ENCODE results near the gene ISX. TPM values are rescaled to one million over a fixed set of nuclear protein-coding genes. Genes with fewer than 3 reads are reported as not detected.

ISX gene
- total and polyA plus RNA-seq, 9 of the 15 experiments (the other 6 are each of a cell fraction or from before 2014, with no cell fraction given): 0.03 to 0.36 (median 0.07) TPM

GRCh38 chr22:35016909-35017308 is 49.0 kb upstream of the ISX start (continued):
- TF ChIP-seq, protein P1, sequence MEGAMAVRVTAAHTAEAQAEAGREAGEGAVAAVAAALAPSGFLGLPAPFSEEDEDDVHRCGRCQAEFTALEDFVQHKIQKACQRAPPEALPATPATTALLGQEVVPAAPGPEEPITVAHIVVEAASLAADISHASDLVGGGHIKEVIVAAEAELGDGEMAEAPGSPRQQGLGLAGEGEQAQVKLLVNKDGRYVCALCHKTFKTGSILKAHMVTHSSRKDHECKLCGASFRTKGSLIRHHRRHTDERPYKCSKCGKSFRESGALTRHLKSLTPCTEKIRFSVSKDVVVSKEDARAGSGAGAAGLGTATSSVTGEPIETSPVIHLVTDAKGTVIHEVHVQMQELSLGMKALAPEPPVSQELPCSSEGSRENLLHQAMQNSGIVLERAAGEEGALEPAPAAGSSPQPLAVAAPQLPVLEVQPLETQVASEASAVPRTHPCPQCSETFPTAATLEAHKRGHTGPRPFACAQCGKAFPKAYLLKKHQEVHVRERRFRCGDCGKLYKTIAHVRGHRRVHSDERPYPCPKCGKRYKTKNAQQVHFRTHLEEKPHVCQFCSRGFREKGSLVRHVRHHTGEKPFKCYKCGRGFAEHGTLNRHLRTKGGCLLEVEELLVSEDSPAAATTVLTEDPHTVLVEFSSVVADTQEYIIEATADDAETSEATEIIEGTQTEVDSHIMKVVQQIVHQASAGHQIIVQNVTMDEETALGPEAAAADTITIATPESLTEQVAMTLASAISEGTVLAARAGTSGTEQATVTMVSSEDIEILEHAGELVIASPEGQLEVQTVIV (CRISPR knock-in tag; IDR thresholded peaks at IDR 0.05; ENCODE audit: borderline replicate concordance): no peak
- TF ChIP-seq CBFA2T2 (conservative IDR thresholded peaks at IDR 0.05) (no peak), MXI1 (IDR thresholded peaks at IDR 0.05; ENCODE audit: low read depth, low read length) (no peak)

DNA sequence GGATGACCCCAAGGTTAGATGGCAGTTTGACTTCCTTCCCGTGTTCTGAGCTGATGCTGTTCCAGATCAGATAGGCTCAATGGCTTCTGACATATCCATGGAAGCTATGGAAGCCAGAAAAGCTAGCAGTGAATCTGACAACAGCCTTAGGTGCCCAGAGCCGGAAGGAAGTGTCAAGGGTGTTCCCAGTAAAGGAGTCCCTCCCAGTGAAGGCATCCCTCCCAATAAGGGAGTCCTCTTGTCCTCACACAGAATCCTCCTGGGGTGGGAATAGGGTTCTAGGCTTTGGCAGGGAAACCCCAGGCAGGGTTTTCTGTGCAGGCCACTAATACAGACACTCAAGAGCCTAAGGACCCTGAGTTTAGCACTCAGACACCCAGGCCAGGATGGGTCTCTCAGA is 47.0 kb upstream of the ISX start:
- H3K27ac ChIP-seq (ENCODE audit: extremely low read depth, low read depth, low read length): no peak overlapping the region
- H4K20me1 ChIP-seq (replicated peaks; ENCODE audit: control insufficient read depth, insufficient read depth, low read length): no peaks in the 10 kb centered on the region
- no peaks in the 10 kb centered on the region for H3K79me2 ChIP-seq (ENCODE audit: control insufficient read depth, insufficient read depth, low read length)
- no peak for FAIRE-seq
- no peaks in the 10 kb centered on the region for H3K27me3 ChIP-seq (ENCODE audit: control insufficient read depth in 2 of 2, insufficient read depth in 2 of 2, low read length in 2 of 2)
- BruUV-seq (replicated peaks): no TSS peak
- H3K4me2 ChIP-seq (ENCODE audit: insufficient read depth, low read length): no peak overlapping the region
- no peak overlapping the region for H2AFZ ChIP-seq (ENCODE audit: low read depth, low read length)
- H3K4me1 ChIP-seq (replicated peaks in 1 of 2; ENCODE audit: control insufficient read depth in 2 of 2, insufficient read depth in 2 of 2, low read length in 2 of 2): peaks cover 0 to 1% of the 10 kb centered on the region in 2 experiments; a peak in 2 of 5 replicates
- ATAC-seq: 0 out of 3 replicates have a peak, but pooled peaks have one; percentile 28
- CTCF ChIA-PET (ENCODE audit: low intra/inter-chr PET ratio): no interaction called here
- POLR2A ChIA-PET: no interaction called here
- DNase-seq (ENCODE audit: extremely low read depth in 1 of 4, low spot score in 3 of 4): no peak
- H3K4me3 ChIP-seq: no peak overlapping the region
- no peaks in the 10 kb centered on the region for H3K36me3 ChIP-seq (ENCODE audit: control insufficient read depth, insufficient read depth, low read length)
- no peak overlapping the region for H3K9ac ChIP-seq (ENCODE audit: insufficient read depth in 1 of 2, low read depth in 2 of 2, low read length in 2 of 2)
- H3K9me1 ChIP-seq (ENCODE audit: control insufficient read depth, insufficient read depth, low read length): no peaks in the 10 kb centered on the region
- no peaks in the 10 kb centered on the region for H3K9me3 ChIP-seq (replicated peaks; ENCODE audit: control insufficient read depth, insufficient read depth, low read depth, low read length)
- intact Hi-C loops (cut with micrococcal nuclease) (no loop called here), in situ Hi-C loops (cut with MboI) (loop anchor here (25.0 kb wide), 1 partner anchor 1732 kb away; no protein-coding TSS in a partner anchor)
- 0% methylated on average over 2 of the region's 2 CpGs for WGBS (ENCODE audit: insufficient coverage, low coverage, missing lambda C conversion rate)
- TF ChIP-seq ZBTB40 (IDR thresholded peaks at IDR 0.05) (peak; percentile 67), ZBTB40 (CRISPR knock-in tag; IDR thresholded peaks at IDR 0.05) (no peak), COPS2 (conservative IDR thresholded peaks at IDR 0.05) (no peak), CREB3L1 (IDR thresholded peaks at IDR 0.05; ENCODE audit: borderline replicate concordance, low read depth) (no peak)
